ENCODE results near the gene PDIA2.
"Not testable (repeated sequence)": the region's sequence is repeated elsewhere in the genome, so short reads cannot be mapped to it uniquely, and the experiment has no call there.

The PDIA2 gene

DNA sequence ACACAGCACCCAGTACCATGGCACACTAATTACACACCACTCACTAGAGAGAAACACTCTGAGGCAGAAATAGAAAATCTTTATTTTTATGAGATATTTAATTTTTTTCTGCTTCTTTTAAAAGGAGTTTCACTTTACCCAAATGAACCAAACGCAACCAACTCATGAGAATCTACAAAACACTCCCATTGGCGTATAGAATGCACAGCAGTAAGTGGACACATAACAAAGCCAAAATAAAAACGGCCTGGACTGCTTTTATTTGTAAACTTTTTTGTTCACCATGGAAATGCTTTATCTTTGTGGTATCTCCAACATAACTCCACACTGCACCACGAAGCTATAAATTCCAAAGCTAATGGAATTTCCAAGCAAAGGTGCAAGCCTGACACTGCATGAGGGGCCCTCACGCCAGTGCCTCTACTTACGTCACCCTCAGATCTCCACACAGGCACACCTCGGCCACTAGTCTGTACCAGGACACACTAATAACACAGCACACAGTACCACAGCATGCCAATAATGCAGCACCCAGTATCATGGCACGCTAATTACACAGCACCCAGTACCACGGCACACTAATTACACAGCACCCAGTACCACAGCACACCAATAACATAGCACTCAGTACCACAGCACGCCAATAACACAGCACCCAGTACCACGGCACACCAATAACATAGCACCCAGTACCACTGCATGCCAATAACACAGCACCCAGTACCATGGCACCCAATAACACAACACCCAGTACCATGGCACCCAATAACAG, 52.1 kb downstream of the PDIA2 start:
- peaks cover 25% of the 10 kb centered on the region for H3K4me1 Mint-ChIP-seq (ENCODE audit: low read depth)
- not testable (repeated sequence) for H3K27ac Mint-ChIP-seq; H3K27me3 Mint-ChIP-seq (ENCODE audit: low read depth); H3K9me3 Mint-ChIP-seq; H3K4me3 Mint-ChIP-seq; H3K36me3 Mint-ChIP-seq (ENCODE audit: low read depth)

DNA sequence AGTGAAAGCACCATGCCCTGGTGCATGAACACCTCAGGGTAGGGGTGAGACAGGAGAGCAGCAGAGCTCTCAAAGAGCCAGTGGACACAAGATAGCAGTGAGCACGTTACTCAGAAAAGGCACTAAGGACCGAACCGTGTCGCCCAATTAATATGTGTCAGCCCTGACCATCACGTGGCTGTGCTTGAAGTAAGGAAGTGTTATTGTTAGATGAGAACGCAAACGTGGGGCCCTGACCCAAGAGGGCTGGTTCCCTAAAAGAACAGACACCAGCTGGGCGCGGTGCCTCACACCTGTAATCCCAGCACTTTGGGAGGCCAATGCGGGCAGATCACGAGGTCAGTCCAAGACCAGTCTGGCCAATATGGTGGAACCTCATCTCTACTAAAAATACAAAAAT, 53.3 kb downstream of the PDIA2 start:
- H3K27me3 Mint-ChIP-seq (ENCODE audit: low read depth) = no peaks in the 10 kb centered on the region
- H3K4me1 Mint-ChIP-seq (ENCODE audit: low read depth) = peaks cover 29% of the 10 kb centered on the region
- H3K4me3 Mint-ChIP-seq = no peak overlapping the region
- no peaks in the 10 kb centered on the region for H3K9me3 Mint-ChIP-seq
- H3K27ac Mint-ChIP-seq = no peak overlapping the region
- H3K36me3 Mint-ChIP-seq (ENCODE audit: low read depth) = no peaks in the 10 kb centered on the region

Measured in T-helper 1 cell treated with Interleukin-12 subunit alpha and Interleukin-12 subunit beta and Interleukin-4 antibody, amounts not matched to agents 30 μg/mL and 1 μg/mL, for 36 hours (primary cell).